IPS DF 6.9 (cell line): ENCODE data around the gene KCNK17.

Experiments used
- DNase-seq: peaks from one replicate; pipeline ENCODE4 v3.0.0-alpha.2; 2013; ENCODE audit warnings: low read depth, low spot score
- H3K27ac ChIP-seq: one replicate; pipeline ENCODE4 v1.5.1; 2013; ENCODE audit warnings: low read length, control low read depth
- H3K27me3 ChIP-seq: 2 replicates; pipeline ENCODE4 v1.6.1; 2013; ENCODE audit warnings: mild to moderate bottlenecking, low read length; ENCODE audit not compliant: control insufficient read depth, insufficient read depth
- H3K36me3 ChIP-seq: 2 replicates; pipeline ENCODE4 v1.6.1; 2013; ENCODE audit warnings: low read length; ENCODE audit not compliant: control insufficient read depth, insufficient read depth
- H3K4me1 ChIP-seq: 2 replicates; pipeline ENCODE4 v1.6.1; 2013; ENCODE audit warnings: low read length; ENCODE audit not compliant: control insufficient read depth, insufficient read depth
- H3K4me3 ChIP-seq: 2 replicates; pipeline ENCODE4 v1.5.1; 2013; ENCODE audit warnings: mild to moderate bottlenecking, low read length
- H3K9me3 ChIP-seq: 2 replicates; pipeline ENCODE4 v1.6.1; 2013; ENCODE audit warnings: low read length, inconsistent platforms; ENCODE audit not compliant: control insufficient read depth, insufficient read depth
- WGBS: extraction: QIAGEN DNeasy Blood & Tissue Kit; methylation state at CpG from one replicate; pipeline ENCODE4 v1.1.7; 2013; ENCODE audit warnings: mixed read lengths, missing lambda C conversion rate; ENCODE audit not compliant: insufficient read length, insufficient coverage; 5-methylcytosine and 5-hydroxymethylcytosine counted together

Gene KCNK17

GRCh38 chr6:39250507-39250906 lies 63.7 kb downstream of the KCNK17 start:
- no peak for DNase-seq
- Histone ChIP-seq H3K36me3 (no peaks in the 10 kb centered on the region), H3K9me3 (no peaks in the 10 kb centered on the region; the same call in 1 of the 2 replicates), H3K27me3 (no peaks in the 10 kb centered on the region), H3K4me3 (no peak overlapping the region), H3K4me1 (no peaks in the 10 kb centered on the region), H3K27ac (no peak overlapping the region)

GRCh38 chr6:39249278-39249677 lies 64.9 kb downstream of the KCNK17 start:
- H3K27me3 ChIP-seq, result no peaks in the 10 kb centered on the region
- no peak overlapping the region for H3K4me3 ChIP-seq
- no peaks in the 10 kb centered on the region for H3K4me1 ChIP-seq
- no CpG with 5 or more reads among the region's 1 CpG for WGBS
- H3K9me3 ChIP-seq, result no peaks in the 10 kb centered on the region
- H3K27ac ChIP-seq, result no peak overlapping the region
- no peak for DNase-seq
- no peaks in the 10 kb centered on the region for H3K36me3 ChIP-seq
